ENCODE results near the gene ELOVL5. TPM values are rescaled to one million over a fixed set of nuclear protein-coding genes. Genes with fewer than 3 reads are reported as not detected.

Gene ELOVL5
- total RNA-seq, 1 experiment from 2014 or later: 121 TPM

- no peak overlapping the region for H3T11ph ChIP-seq (ENCODE audit: low read length)
- H4K20me1 ChIP-seq (ENCODE audit: control insufficient read depth, insufficient read depth, insufficient read length): no peaks in the 10 kb centered on the region
- no peak overlapping the region for H2BK20ac ChIP-seq (ENCODE audit: low read depth, low read length, poor library complexity, severe bottlenecking)
- no peak overlapping the region for H2BK15ac ChIP-seq (ENCODE audit: low read depth, low read length)
- H2AFZ ChIP-seq (ENCODE audit: low read length): no peak overlapping the region
- no peak overlapping the region for H2BK12ac ChIP-seq (ENCODE audit: insufficient read length, low read depth, low read length)
- H4K8ac ChIP-seq (replicated peaks; ENCODE audit: insufficient read length, low read depth, low read length): no peak overlapping the region
- H3K4me1 ChIP-seq (ENCODE audit: insufficient read depth, low read length): no peaks in the 10 kb centered on the region
- H3K14ac ChIP-seq (ENCODE audit: insufficient read depth, low read length): no peak overlapping the region
- H2BK120ac ChIP-seq (ENCODE audit: low read depth, low read length, poor library complexity, severe bottlenecking): no peak overlapping the region
- H3K23ac ChIP-seq (ENCODE audit: insufficient read length, low read depth, low read length): no peak overlapping the region
- H3K18ac ChIP-seq (ENCODE audit: insufficient read length, low read depth, low read length): no peak overlapping the region
- H3K36me3 Mint-ChIP-seq (ENCODE audit: insufficient read depth in 1 of 3, low read depth in 3 of 3): peaks cover 18 to 30% (median 23%) of the 10 kb centered on the region in 3 experiments; a peak in 6 of 7 replicates
- H2BK5ac ChIP-seq (ENCODE audit: insufficient read length, low read length): no peak overlapping the region
- no peak overlapping the region for H4K91ac ChIP-seq (ENCODE audit: insufficient read length, low read depth, low read length)
- H3K27ac ChIP-seq (ENCODE audit: insufficient read length, low read depth, low read length): no peak overlapping the region
- H3K9me3 ChIP-seq (ENCODE audit: control insufficient read depth, low read depth, low read length): no peaks in the 10 kb centered on the region
- no peaks in the 10 kb centered on the region for H3K27me3 ChIP-seq (ENCODE audit: insufficient read depth, low read length)
- H3K23me2 ChIP-seq (ENCODE audit: insufficient read length, low read depth, low read length, poor library complexity, severe bottlenecking): no peaks in the 10 kb centered on the region
- no peaks in the 10 kb centered on the region for H3K79me1 ChIP-seq (ENCODE audit: insufficient read depth, low read depth, low read length, poor library complexity, severe bottlenecking)
- no peaks in the 10 kb centered on the region for H3K79me2 ChIP-seq (ENCODE audit: insufficient read depth, low read length)
- no peak overlapping the region for H3K9ac ChIP-seq (ENCODE audit: extremely low read depth, insufficient read length, low read length)
- whole genome bisulfite sequencing (ENCODE audit: extremely low coverage, insufficient read length, low lambda C conversion rate): no CpG with 5 or more reads among the region's 3 CpGs
- no peaks in the 10 kb centered on the region for H3K9me3 Mint-ChIP-seq
- H3K56ac ChIP-seq (ENCODE audit: insufficient read length, low read depth, low read length): no peak overlapping the region
- DNase-seq: no peak
- TF ChIP-seq, protein P1, sequence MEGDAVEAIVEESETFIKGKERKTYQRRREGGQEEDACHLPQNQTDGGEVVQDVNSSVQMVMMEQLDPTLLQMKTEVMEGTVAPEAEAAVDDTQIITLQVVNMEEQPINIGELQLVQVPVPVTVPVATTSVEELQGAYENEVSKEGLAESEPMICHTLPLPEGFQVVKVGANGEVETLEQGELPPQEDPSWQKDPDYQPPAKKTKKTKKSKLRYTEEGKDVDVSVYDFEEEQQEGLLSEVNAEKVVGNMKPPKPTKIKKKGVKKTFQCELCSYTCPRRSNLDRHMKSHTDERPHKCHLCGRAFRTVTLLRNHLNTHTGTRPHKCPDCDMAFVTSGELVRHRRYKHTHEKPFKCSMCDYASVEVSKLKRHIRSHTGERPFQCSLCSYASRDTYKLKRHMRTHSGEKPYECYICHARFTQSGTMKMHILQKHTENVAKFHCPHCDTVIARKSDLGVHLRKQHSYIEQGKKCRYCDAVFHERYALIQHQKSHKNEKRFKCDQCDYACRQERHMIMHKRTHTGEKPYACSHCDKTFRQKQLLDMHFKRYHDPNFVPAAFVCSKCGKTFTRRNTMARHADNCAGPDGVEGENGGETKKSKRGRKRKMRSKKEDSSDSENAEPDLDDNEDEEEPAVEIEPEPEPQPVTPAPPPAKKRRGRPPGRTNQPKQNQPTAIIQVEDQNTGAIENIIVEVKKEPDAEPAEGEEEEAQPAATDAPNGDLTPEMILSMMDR (conservative IDR thresholded peaks at IDR 0.05): no peak
- H2AK5ac ChIP-seq (ENCODE audit: insufficient read length, low read length): no peak overlapping the region
- H3K4me2 ChIP-seq (ENCODE audit: insufficient read depth, insufficient read length, low read length): no peak overlapping the region
- H3K27me3 Mint-ChIP-seq (ENCODE audit: low read depth): no peaks in the 10 kb centered on the region
- H3K4me3 Mint-ChIP-seq: no peak overlapping the region
- no peak overlapping the region for H4K5ac ChIP-seq (ENCODE audit: insufficient read length, low read depth, low read length)
- H3K4me1 Mint-ChIP-seq: no peaks in the 10 kb centered on the region
- no peak overlapping the region for H3K4ac ChIP-seq (ENCODE audit: low read depth, low read length)
- peak overlapping the region in 1 of 3 experiments; percentile 18; a peak in 1 of 7 replicates for H3K27ac Mint-ChIP-seq
These were observed 91.7 kb downstream of the ELOVL5 start for GRCh38 chr6:53257001-53257400.

Measured in H9 (cell line).